Raji (cell line): Measurements from ENCODE around the gene HSP90AB1.

ENCODE experiments used
- POLR2A ChIP-seq: IDR thresholded peaks from 2 replicates; pipeline ENCODE4 v1.6.1; 2011; ENCODE audit warnings: low read depth, low read length, control low read depth; ENCODE audit not compliant: insufficient read depth

Gene HSP90AB1

GRCh38 chr6:44289726-44290260 lies 42.9 kb downstream of the HSP90AB1 start:
- TF ChIP-seq POLR2A: no peak

GRCh38 chr6:44291841-44292240 lies 44.9 kb downstream of the HSP90AB1 start:
- no peak for TF ChIP-seq POLR2A

GRCh38 chr6:44292661-44293365 lies 45.9 kb downstream of the HSP90AB1 start:
- TF ChIP-seq POLR2A: no peak

GRCh38 chr6:44294832-44295791 lies 48.2 kb downstream of the HSP90AB1 start:
- peak; percentile 29; the same call in 1 of the 2 replicates for TF ChIP-seq POLR2A

- TF ChIP-seq POLR2A: no peak
These were observed 50.5 kb downstream of the HSP90AB1 start for GRCh38 chr6:44297063-44298038.

- no peak for TF ChIP-seq POLR2A
These were observed 51.3 kb downstream of the HSP90AB1 start for GRCh38 chr6:44298055-44298803.

GRCh38 chr6:44298864-44299263 lies 52.0 kb downstream of the HSP90AB1 start:
- TF ChIP-seq POLR2A: no peak

GRCh38 chr6:44300292-44300823 lies 53.5 kb downstream of the HSP90AB1 start:
- no peak for TF ChIP-seq POLR2A

- TF ChIP-seq POLR2A: no peak
These were observed 54.2 kb downstream of the HSP90AB1 start for GRCh38 chr6:44301106-44301505.

- TF ChIP-seq POLR2A: no peak
These were observed 55.1 kb downstream of the HSP90AB1 start for GRCh38 chr6:44301782-44302564.

GRCh38 chr6:44302856-44303255 lies 56.0 kb downstream of the HSP90AB1 start:
- no peak for TF ChIP-seq POLR2A
